Stomach (tissue), 4 donors: ENCODE measurements around the gene RGS6.

Experiments used
- EP300 ChIP-seq: sonication (generic); formaldehyde crosslinking; IDR thresholded peaks from one replicate; pipeline ENCODE4 v1.6.1; 2017; ENCODE audit warnings: antibody characterized with exemption
- POLR2A ChIP-seq, 4 donors: fragments of 450-650 bp; IDR thresholded peaks; one replicate each; pipeline ENCODE4 v1.6.1; 2016; ENCODE audit warnings: antibody characterized with exemption in 4 of 4, control low read depth in 2 of 4, mild to moderate bottlenecking in 1 of 4, moderate library complexity in 1 of 4

- TF ChIP-seq EP300 (no peak), POLR2A (IDR thresholded peaks at IDR 0.05) (no peak)
Measured at GRCh38 chr14:72123755-72124154, 191.5 kb downstream of the RGS6 start.
